ENCODE measurements around the gene ZNF438. TPM values are rescaled to one million over a fixed set of nuclear protein-coding genes. Genes with fewer than 3 reads are reported as not detected.
"Not testable (repeated sequence)": the region's sequence is repeated elsewhere in the genome, so short reads cannot be mapped to it uniquely, and the experiment has no call there.

The ZNF438 gene
- total RNA-seq, 2 donors from 2014 or later, result 2.6 to 2.9 TPM

- Histone ChIP-seq H3K4me3 (no peak overlapping the region), H3K9me3 (no peaks in the 10 kb centered on the region), H3K36me3 (replicated peaks in 1 of 2; ENCODE audit: insufficient read depth in 1 of 2, low read depth in 2 of 2) (no peaks in the 10 kb centered on the region), H3K27me3 (no peaks in the 10 kb centered on the region), H3K27ac (no peak overlapping the region), H3K4me1 (no peaks in the 10 kb centered on the region)
- 80 to 86% methylated on average over 3 to 24 of the region's 27 CpGs for WGBS, 2 donors
- intact Hi-C loops (cut with DNase I), result no loop called here
- ATAC-seq (no peak), DNase-seq (no peak)
- TF ChIP-seq CTCF (IDR thresholded peaks at IDR 0.05) (no peak), POLR2A (IDR thresholded peaks at IDR 0.05) (no peak)
These were observed 24.0 kb upstream of the ZNF438 start for GRCh38 chr10:31055573-31056251.

DNA sequence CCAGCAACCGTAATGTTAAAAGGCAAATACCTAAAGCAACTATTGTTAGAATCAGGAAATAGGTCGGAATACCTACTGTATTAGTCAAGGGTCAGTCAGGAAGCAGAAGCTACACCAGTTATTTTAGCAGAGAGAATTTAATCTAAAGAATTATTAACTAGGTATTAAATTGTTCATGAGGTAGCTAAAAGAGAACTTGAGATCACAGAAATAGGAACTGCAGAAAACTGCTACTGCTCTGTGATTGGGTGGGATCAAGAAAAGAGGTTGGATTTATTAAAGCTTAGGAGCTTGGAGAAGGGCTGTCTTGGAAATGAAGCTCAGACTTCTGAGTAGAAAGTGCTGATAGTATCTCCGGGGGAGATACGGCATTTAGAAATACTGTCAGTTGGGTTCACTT is 20.0 kb upstream of the ZNF438 start:
- intact Hi-C loops (cut with DNase I), result no loop called here
- Histone ChIP-seq H3K9me3 (no peaks in the 10 kb centered on the region), H3K4me3 (no peak overlapping the region), H3K4me1 (no peaks in the 10 kb centered on the region), H3K27ac (no peak overlapping the region), H3K36me3 (replicated peaks in 1 of 2; ENCODE audit: insufficient read depth in 1 of 2, low read depth in 2 of 2) (no peaks in the 10 kb centered on the region), H3K27me3 (no peaks in the 10 kb centered on the region)
- WGBS, 2 donors, result 55 to 65% methylated on average over 4 of the region's 4 CpGs
- TF ChIP-seq POLR2A (IDR thresholded peaks at IDR 0.05), result no peak
- DNase-seq (no peak), ATAC-seq (no peak)

DNA sequence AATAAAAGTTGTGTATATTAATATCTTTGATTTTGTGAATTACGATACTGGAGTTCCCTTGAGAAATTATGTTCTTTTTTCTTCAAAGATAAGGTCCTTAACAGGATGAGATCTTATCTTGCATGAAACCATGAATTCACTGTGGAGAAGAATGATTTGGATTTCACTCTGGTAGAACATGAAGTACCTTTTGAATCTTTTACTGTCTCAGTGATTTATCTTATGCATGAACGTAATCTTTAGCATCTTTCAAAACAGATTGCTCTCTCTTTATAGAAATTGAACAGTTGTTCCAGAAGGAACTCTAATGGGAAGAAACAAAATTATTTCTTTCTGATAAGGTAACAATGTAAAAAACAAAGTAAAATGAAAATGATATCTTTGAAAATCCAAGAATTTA is 11.0 kb upstream of the ZNF438 start:
- intact Hi-C loops (cut with DNase I), result no loop called here
- TF ChIP-seq POLR2A (IDR thresholded peaks at IDR 0.05), result no peak
- TF ChIP-seq CTCF (IDR thresholded peaks at IDR 0.05), result no peak
- H3K27me3 ChIP-seq, result no peaks in the 10 kb centered on the region
- H3K4me1 ChIP-seq, result no peaks in the 10 kb centered on the region
- ATAC-seq (no peak), DNase-seq (no peak)
- WGBS, 2 donors, result 64 to 70% methylated on average over 2 of the region's 2 CpGs
- H3K9me3 ChIP-seq, result no peaks in the 10 kb centered on the region
- no peak overlapping the region for H3K4me3 ChIP-seq
- H3K27ac ChIP-seq, result no peak overlapping the region
- H3K36me3 ChIP-seq (replicated peaks in 1 of 2; ENCODE audit: insufficient read depth in 1 of 2, low read depth in 2 of 2), result no peaks in the 10 kb centered on the region

DNA sequence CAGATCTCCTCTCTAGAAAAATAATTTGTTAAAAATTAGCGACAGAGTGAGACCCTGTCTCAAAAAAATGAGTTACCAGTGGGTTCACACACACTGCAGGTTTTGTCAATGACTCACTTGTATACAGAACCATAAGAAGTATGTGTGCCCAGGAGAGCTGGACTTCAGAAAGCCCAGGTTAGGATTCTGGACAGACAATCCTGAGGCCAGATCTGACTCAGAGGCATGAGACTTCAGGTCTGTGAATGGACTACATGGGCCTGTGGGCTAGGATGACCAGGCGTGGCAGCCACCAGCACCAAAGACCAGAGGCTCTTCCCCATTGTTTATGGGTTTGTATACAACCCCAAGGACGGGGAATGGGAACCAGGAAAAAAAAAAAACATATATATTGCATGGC is 9.3 kb upstream of the ZNF438 start:
- Histone ChIP-seq H3K4me1 (no peaks in the 10 kb centered on the region), H3K27me3 (no peaks in the 10 kb centered on the region), H3K4me3 (no peak overlapping the region), H3K36me3 (replicated peaks in 1 of 2; ENCODE audit: insufficient read depth in 1 of 2, low read depth in 2 of 2) (no peaks in the 10 kb centered on the region), H3K27ac (no peak overlapping the region), H3K9me3 (no peaks in the 10 kb centered on the region)
- DNase-seq (no peak), ATAC-seq (no peak)
- intact Hi-C loops (cut with DNase I), result no loop called here
- 75 to 79% methylated on average over 3 of the region's 3 CpGs for WGBS, 2 donors
- no peak for TF ChIP-seq CTCF (IDR thresholded peaks at IDR 0.05)
- no peak for TF ChIP-seq POLR2A (IDR thresholded peaks at IDR 0.05)

- WGBS, 2 donors, result 47 to 52% methylated on average over 2 of the region's 2 CpGs
- H3K9me3 ChIP-seq; H3K27ac ChIP-seq; H3K4me1 ChIP-seq; H3K4me3 ChIP-seq; H3K27me3 ChIP-seq; DNase-seq; intact Hi-C loops (cut with DNase I); H3K36me3 ChIP-seq (replicated peaks in 1 of 2; ENCODE audit: insufficient read depth in 1 of 2, low read depth in 2 of 2); ATAC-seq: not testable (repeated sequence)
These were observed 7.3 kb upstream of the ZNF438 start for GRCh38 chr10:31039006-31039405.

DNA sequence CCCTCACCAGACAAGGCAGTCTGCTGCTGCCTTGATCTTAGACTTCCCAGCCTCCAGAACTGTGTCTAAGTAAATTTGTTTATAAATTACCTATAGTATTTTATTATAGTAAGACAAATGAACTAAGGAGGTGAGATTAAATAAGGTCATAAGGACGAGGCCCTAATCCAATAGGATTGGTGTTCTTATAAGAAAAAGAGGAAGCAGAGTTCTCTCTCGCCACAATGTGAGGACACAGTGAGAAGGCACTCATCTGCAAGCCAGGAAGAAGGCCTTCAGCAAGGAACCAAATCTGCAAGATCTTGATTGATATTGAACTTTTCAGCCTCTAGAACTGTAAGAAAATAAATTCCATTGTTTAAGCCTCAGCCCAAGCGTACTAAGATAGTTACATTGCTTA is 6.1 kb upstream of the ZNF438 start:
- TF ChIP-seq POLR2A (IDR thresholded peaks at IDR 0.05) (no peak), CTCF (IDR thresholded peaks at IDR 0.05) (no peak)
- DNase-seq (no peak), ATAC-seq (no peak)
- WGBS, 2 donors, result 84 to 90% methylated on average over 3 of the region's 3 CpGs
- Histone ChIP-seq H3K9me3 (no peaks in the 10 kb centered on the region), H3K27me3 (no peaks in the 10 kb centered on the region), H3K36me3 (replicated peaks in 1 of 2; ENCODE audit: insufficient read depth in 1 of 2, low read depth in 2 of 2) (no peaks in the 10 kb centered on the region), H3K4me1 (no peaks in the 10 kb centered on the region), H3K4me3 (no peak overlapping the region), H3K27ac (no peak overlapping the region)
- intact Hi-C loops (cut with DNase I), result no loop called here
